Sigmoid colon (tissue), 4 donors: ENCODE results near the gene PHC2.

ENCODE experiments used
- CTCF ChIP-seq, 4 experiments: fragments of 450-650 bp in 3 of 4; fragments of 200-600 bp in 1 of 4; IDR thresholded peaks; one replicate each; pipeline ENCODE4 v1.5.1; 2016 to 2019; ENCODE audit warnings: antibody characterized with exemption in 4 of 4, mild to moderate bottlenecking in 3 of 4, moderate library complexity in 2 of 4
- POLR2A ChIP-seq, 2 donors: fragments of 450-650 bp; IDR thresholded peaks; one replicate each; pipeline ENCODE4 v1.6.1; 2016; ENCODE audit warnings: antibody characterized with exemption in 2 of 2, mild to moderate bottlenecking in 2 of 2, moderate library complexity in 2 of 2
- POLR2AphosphoS5 ChIP-seq, 4 donors: sonication (generic); formaldehyde crosslinking; IDR thresholded peaks; one replicate each; pipeline ENCODE4 v1.6.1; 2017; ENCODE audit warnings: antibody characterized with exemption in 4 of 4

GRCh38 chr1:33277488-33278084, 153.3 kb downstream of the PHC2 start:
- no peak for TF ChIP-seq CTCF (IDR thresholded peaks at IDR 0.05)
- TF ChIP-seq POLR2A (IDR thresholded peaks at IDR 0.05), result no peak
- TF ChIP-seq POLR2AphosphoS5 (IDR thresholded peaks at IDR 0.05), result no peak
